ENCODE results near the gene TATDN3. TPM values are rescaled to one million over a fixed set of nuclear protein-coding genes. Genes with fewer than 3 reads are reported as not detected.

TATDN3 gene
- total and polyA plus RNA-seq, 9 of the 15 experiments (the other 6 are each of a cell fraction or from before 2014, with no cell fraction given) = 18.3 to 79.9 (median 28.2) TPM

DNA sequence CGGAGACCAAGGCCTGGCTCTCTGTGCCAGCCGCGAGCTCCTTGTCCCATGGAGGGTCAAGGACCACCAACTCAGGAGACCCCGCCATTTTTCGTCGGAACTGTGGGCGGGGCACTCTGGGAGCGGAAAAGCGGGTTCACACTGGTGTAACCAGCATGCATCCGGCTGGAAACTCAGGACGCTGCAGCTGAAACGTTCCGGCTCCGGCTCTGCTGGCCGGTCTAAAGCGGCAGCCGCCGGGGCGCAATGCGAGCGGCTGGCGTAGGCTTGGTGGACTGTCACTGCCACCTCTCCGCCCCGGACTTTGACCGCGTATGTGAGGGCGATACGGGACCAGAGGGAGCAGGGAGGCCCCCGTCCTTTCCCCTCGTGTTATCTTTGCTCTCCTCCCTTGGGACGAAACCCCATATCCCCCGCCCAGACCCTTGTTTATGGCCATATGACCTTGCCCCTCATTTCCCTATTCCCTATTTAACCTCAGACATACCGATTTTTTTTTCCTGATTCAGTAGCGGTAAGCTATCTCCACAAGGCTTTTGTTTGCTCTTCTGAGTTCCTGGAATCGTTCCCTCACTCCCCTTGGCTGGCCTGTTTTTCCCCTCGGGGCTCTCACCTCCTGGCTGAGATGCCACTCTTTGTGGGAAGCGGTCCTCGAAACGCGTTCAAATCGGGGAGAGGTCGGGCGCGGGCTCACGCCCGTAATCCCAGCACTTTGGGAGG lies at the start of gene TATDN3, which contains the start of gene NSL1 (continued):
- TF ChIP-seq, protein P1, sequence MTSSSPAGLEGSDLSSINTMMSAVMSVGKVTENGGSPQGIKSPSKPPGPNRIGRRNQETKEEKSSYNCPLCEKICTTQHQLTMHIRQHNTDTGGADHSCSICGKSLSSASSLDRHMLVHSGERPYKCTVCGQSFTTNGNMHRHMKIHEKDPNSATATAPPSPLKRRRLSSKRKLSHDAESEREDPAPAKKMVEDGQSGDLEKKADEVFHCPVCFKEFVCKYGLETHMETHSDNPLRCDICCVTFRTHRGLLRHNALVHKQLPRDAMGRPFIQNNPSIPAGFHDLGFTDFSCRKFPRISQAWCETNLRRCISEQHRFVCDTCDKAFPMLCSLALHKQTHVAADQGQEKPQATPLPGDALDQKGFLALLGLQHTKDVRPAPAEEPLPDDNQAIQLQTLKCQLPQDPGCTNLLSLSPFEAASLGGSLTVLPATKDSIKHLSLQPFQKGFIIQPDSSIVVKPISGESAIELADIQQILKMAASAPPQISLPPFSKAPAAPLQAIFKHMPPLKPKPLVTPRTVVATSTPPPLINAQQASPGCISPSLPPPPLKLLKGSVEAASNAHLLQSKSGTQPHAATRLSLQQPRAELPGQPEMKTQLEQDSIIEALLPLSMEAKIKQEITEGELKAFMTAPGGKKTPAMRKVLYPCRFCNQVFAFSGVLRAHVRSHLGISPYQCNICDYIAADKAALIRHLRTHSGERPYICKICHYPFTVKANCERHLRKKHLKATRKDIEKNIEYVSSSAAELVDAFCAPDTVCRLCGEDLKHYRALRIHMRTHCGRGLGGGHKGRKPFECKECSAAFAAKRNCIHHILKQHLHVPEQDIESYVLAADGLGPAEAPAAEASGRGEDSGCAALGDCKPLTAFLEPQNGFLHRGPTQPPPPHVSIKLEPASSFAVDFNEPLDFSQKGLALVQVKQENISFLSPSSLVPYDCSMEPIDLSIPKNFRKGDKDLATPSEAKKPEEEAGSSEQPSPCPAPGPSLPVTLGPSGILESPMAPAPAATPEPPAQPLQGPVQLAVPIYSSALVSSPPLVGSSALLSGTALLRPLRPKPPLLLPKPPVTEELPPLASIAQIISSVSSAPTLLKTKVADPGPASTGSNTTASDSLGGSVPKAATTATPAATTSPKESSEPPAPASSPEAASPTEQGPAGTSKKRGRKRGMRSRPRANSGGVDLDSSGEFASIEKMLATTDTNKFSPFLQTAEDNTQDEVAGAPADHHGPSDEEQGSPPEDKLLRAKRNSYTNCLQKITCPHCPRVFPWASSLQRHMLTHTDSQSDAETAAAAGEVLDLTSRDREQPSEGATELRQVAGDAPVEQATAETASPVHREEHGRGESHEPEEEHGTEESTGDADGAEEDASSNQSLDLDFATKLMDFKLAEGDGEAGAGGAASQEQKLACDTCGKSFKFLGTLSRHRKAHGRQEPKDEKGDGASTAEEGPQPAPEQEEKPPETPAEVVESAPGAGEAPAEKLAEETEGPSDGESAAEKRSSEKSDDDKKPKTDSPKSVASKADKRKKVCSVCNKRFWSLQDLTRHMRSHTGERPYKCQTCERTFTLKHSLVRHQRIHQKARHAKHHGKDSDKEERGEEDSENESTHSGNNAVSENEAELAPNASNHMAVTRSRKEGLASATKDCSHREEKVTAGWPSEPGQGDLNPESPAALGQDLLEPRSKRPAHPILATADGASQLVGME (CRISPR knock-in tag; IDR thresholded peaks at IDR 0.05) = 0 out of 2 replicates have a peak, but pooled peaks have one; percentile 95
- TF ChIP-seq ETV5 (CRISPR knock-in tag; IDR thresholded peaks at IDR 0.05; ENCODE audit: low read depth) = peak; percentile 87
- TF ChIP-seq MAZ (CRISPR knock-in tag; conservative IDR thresholded peaks at IDR 0.05 in 1 of 2, IDR thresholded peaks at IDR 0.05 in 1 of 2) = peak; percentile 92
- TF ChIP-seq, protein P2, sequence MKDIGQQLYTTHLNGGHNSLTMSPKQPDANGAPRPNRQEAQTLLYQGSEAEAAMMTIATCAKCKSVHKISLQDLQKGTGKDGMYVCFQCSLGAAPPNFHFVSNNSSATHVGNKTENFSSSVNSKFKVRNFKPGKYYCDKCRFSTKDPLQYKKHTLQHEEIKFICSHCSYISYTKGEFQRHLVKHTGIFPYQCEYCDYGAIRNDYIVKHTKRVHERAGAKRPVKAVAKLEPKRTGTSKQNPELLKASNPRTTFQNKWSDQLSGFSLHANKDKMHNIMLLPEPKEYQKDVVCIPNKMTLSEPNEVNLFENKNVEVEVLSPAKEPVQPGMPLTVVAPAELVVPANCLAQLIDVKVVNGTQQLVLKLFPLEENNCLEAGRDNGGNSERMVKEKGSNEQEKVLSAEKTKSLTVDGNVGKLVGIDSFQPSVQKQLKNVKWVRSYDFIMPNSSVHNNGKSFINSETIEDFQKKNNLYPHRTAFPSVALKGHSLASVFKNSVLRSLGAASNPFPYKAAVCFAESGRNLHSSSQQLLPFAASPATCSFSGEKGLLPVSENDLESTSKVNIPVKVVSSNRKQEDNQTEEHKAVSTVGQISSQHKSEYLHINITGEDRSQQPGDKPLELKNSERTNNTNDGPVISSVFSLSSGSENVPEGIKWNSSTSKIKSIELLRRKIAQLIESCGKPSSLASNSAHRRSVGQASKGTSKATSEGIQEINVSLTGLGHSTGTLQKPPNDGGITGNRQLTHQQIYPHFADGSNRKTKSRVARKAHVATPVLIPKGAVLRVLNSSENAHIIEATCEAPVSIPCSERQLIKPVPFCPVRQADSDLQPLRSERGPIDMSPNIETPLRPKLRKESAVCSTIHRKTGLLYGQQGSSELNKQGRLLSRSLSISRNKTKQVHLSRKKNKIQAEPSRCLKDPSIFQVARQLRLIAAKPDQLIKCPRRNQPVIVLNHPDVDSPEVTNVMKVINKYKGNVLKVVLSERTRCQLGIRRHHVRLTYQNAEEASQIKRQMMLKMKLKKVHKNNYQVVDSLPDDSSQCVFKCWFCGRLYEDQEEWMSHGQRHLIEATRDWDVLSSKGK (CRISPR knock-in tag; IDR thresholded peaks at IDR 0.05) = no peak
- peak; percentile 54; the same call in 1 of the 2 replicates for TF ChIP-seq NCOR1 (IDR thresholded peaks at IDR 0.05)
- TF ChIP-seq YBX1 (IDR thresholded peaks at IDR 0.05) = no peak
- no peak; the same call in 1 of the 2 replicates for TF ChIP-seq STAT5A (IDR thresholded peaks at IDR 0.05; ENCODE audit: borderline replicate concordance, low read length)
- TF ChIP-seq, protein P3, sequence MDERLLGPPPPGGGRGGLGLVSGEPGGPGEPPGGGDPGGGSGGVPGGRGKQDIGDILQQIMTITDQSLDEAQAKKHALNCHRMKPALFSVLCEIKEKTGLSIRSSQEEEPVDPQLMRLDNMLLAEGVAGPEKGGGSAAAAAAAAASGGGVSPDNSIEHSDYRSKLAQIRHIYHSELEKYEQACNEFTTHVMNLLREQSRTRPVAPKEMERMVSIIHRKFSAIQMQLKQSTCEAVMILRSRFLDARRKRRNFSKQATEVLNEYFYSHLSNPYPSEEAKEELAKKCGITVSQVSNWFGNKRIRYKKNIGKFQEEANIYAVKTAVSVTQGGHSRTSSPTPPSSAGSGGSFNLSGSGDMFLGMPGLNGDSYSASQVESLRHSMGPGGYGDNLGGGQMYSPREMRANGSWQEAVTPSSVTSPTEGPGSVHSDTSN (CRISPR knock-in tag; IDR thresholded peaks at IDR 0.05; ENCODE audit: low read depth) = no peak
- TF ChIP-seq, protein P3 (tag; conservative IDR thresholded peaks at IDR 0.05; ENCODE audit: low read depth) = no peak
- peak; percentile 57 for TF ChIP-seq TEAD4 (IDR thresholded peaks at IDR 0.05; ENCODE audit: low read length)
- 0 out of 2 replicates have a peak, but pooled peaks have one; percentile 32 for TF ChIP-seq TEAD4 (CRISPR knock-in tag; IDR thresholded peaks at IDR 0.05; ENCODE audit: borderline replicate concordance)
- TF ChIP-seq, protein P4, sequence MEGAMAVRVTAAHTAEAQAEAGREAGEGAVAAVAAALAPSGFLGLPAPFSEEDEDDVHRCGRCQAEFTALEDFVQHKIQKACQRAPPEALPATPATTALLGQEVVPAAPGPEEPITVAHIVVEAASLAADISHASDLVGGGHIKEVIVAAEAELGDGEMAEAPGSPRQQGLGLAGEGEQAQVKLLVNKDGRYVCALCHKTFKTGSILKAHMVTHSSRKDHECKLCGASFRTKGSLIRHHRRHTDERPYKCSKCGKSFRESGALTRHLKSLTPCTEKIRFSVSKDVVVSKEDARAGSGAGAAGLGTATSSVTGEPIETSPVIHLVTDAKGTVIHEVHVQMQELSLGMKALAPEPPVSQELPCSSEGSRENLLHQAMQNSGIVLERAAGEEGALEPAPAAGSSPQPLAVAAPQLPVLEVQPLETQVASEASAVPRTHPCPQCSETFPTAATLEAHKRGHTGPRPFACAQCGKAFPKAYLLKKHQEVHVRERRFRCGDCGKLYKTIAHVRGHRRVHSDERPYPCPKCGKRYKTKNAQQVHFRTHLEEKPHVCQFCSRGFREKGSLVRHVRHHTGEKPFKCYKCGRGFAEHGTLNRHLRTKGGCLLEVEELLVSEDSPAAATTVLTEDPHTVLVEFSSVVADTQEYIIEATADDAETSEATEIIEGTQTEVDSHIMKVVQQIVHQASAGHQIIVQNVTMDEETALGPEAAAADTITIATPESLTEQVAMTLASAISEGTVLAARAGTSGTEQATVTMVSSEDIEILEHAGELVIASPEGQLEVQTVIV (CRISPR knock-in tag; IDR thresholded peaks at IDR 0.05; ENCODE audit: borderline replicate concordance) = no peak
